MM.1S (cell line): Measurements from ENCODE around the gene PKIG.

ENCODE experiments used
- DNase-seq: peaks from one replicate; pipeline ENCODE4 v3.0.0-alpha.2; 2015
- H2AFZ ChIP-seq: fragments of 300-600 bp; sonication (generic); 2 replicates; pipeline ENCODE4 v1.6.0; 2016; ENCODE audit warnings: antibody characterized with exemption, low read length
- H3F3A ChIP-seq: fragments of 300-600 bp; sonication (generic); 2 replicates; pipeline ENCODE4 v1.6.1; 2016; ENCODE audit warnings: mild to moderate bottlenecking, antibody characterized with exemption, low read length, moderate library complexity, mixed read lengths; ENCODE audit not compliant: insufficient read depth
- H3K27ac ChIP-seq: fragments of 300-600 bp; sonication (generic); 2 replicates; pipeline ENCODE4 v1.5.1; 2016; ENCODE audit warnings: mild to moderate bottlenecking, low read length
- H3K27me3 ChIP-seq: fragments of 300-600 bp; sonication (generic); replicated peaks from 2 replicates; pipeline ENCODE4 v1.6.0; 2016; ENCODE audit warnings: low read length; ENCODE audit not compliant: insufficient read depth
- H3K36me3 ChIP-seq: fragments of 300-600 bp; sonication (generic); replicated peaks from 2 replicates; pipeline ENCODE4 v1.6.1; 2016; ENCODE audit warnings: mild to moderate bottlenecking, low read length, mixed read lengths; ENCODE audit not compliant: insufficient read depth
- H3K4me1 ChIP-seq: fragments of 300-600 bp; sonication (generic); 2 replicates; pipeline ENCODE4 v1.6.1; 2016; ENCODE audit warnings: low read length, mixed read lengths
- H3K4me2 ChIP-seq: fragments of 300-600 bp; sonication (generic); 2 replicates; pipeline ENCODE4 v1.6.0; 2016; ENCODE audit warnings: low read depth, low read length
- H3K4me3 ChIP-seq: fragments of 300-600 bp; sonication (generic); 2 replicates; pipeline ENCODE4 v1.5.1; 2016; ENCODE audit warnings: low read length, mixed read lengths
- H3K79me2 ChIP-seq: fragments of 300-600 bp; sonication (generic); 2 replicates; pipeline ENCODE4 v1.6.1; 2016; ENCODE audit warnings: mixed run types, low read length, mixed read lengths
- H3K9ac ChIP-seq: fragments of 300-600 bp; sonication (generic); 2 replicates; pipeline ENCODE4 v1.6.1; 2016; ENCODE audit warnings: low read length, mixed read lengths
- H3K9me2 ChIP-seq: fragments of 300-600 bp; sonication (generic); replicated peaks from 2 replicates; pipeline ENCODE4 v1.6.1; 2016; ENCODE audit warnings: mild to moderate bottlenecking, low read length, mixed read lengths; ENCODE audit not compliant: insufficient read depth
- H3K9me3 ChIP-seq: fragments of 300-600 bp; sonication (generic); replicated peaks from 2 replicates; pipeline ENCODE4 v1.6.1; 2016; ENCODE audit warnings: mild to moderate bottlenecking, low read length, mixed read lengths; ENCODE audit not compliant: insufficient read depth
- H4K20me1 ChIP-seq: fragments of 300-600 bp; sonication (generic); 2 replicates; pipeline ENCODE4 v1.6.1; 2016; ENCODE audit warnings: mild to moderate bottlenecking, low read length, moderate library complexity, mixed read lengths; ENCODE audit not compliant: insufficient read depth
- CTCF ChIP-seq: fragments of 300-600 bp; sonication (generic); IDR thresholded peaks from 2 replicates; pipeline ENCODE4 v1.5.1; 2016; ENCODE audit warnings: antibody characterized with exemption, low read length, mixed read lengths
- EZH2 ChIP-seq: fragments of 300-600 bp; sonication (generic); optimal IDR thresholded peaks from 2 replicates; pipeline ENCODE3; 2017; ENCODE audit warnings: low read depth, mild to moderate bottlenecking, antibody characterized with exemption, low read length, mixed read lengths
- EZH2phosphoT487 ChIP-seq: fragments of 300-600 bp; sonication (generic); IDR thresholded peaks from 2 replicates; pipeline ENCODE4 v1.6.1; 2018; ENCODE audit warnings: antibody characterized with exemption, low read length

The PKIG gene

GRCh38 chr20:44582311-44583025 is at the start of gene PKIG:
Gene PKIG (plus strand): TSS chr20:44582579. CDS start chr20:44614557, 31,978 bp downstream.
- no peak within 1 kb of the TSS for H3K27ac ChIP-seq
- H3K9me3 ChIP-seq: no peaks in the 10 kb centered on the region
- H3K4me2 ChIP-seq: no peak within 1 kb of the TSS
- no peaks in the 10 kb centered on the region for H4K20me1 ChIP-seq
- DNase-seq: no peak
- no peaks in the 10 kb centered on the region for H3K9me2 ChIP-seq
- no peaks in the 10 kb centered on the region for H3K79me2 ChIP-seq
- TF ChIP-seq CTCF: no peak
- no peak for TF ChIP-seq EZH2
- no peak for TF ChIP-seq EZH2phosphoT487
- no peaks in the 10 kb centered on the region for H3K27me3 ChIP-seq
- H3K4me3 ChIP-seq: no peak within 1 kb of the TSS; the same call in 1 of the 2 replicates
- no peaks in the 10 kb centered on the region for H3K36me3 ChIP-seq
- no peaks in the 10 kb centered on the region for H3F3A ChIP-seq
- peaks cover 6% of the 10 kb centered on the region; the same call in 1 of the 2 replicates for H3K4me1 ChIP-seq
- no peak within 1 kb of the TSS for H3K9ac ChIP-seq
- no peak within 1 kb of the TSS for H2AFZ ChIP-seq

- Histone ChIP-seq H3K27me3 (no peaks in the 10 kb centered on the region; the same call in 1 of the 2 replicates), H3K4me1 (peaks cover 5% of the 10 kb centered on the region; the same call in 1 of the 2 replicates), H3K9me2 (no peaks in the 10 kb centered on the region), H3K79me2 (no peaks in the 10 kb centered on the region), H3K9ac (no peak overlapping the region), H3K36me3 (no peaks in the 10 kb centered on the region), H3K4me3 (no peak overlapping the region), H3K4me2 (no peak overlapping the region), H3K9me3 (no peaks in the 10 kb centered on the region), H2AFZ (no peak overlapping the region), H3K27ac (no peak overlapping the region), H3F3A (0 out of 2 replicates have a peak, but pooled peaks cover 7% of the 10 kb centered on the region), H4K20me1 (no peaks in the 10 kb centered on the region)
- TF ChIP-seq EZH2phosphoT487: no peak
- TF ChIP-seq EZH2: no peak
- TF ChIP-seq CTCF: no peak
- DNase-seq: no peak
These were observed 49.4 kb upstream of the PKIG start for GRCh38 chr20:44532981-44533331.

- Histone ChIP-seq H4K20me1 (no peaks in the 10 kb centered on the region), H3K4me1 (peaks cover 5% of the 10 kb centered on the region; the same call in 1 of the 2 replicates), H3K36me3 (no peaks in the 10 kb centered on the region), H3K4me2 (no peak overlapping the region), H3K27me3 (no peaks in the 10 kb centered on the region; the same call in 1 of the 2 replicates), H2AFZ (no peak overlapping the region), H3K9ac (no peak overlapping the region), H3K9me3 (no peaks in the 10 kb centered on the region), H3K9me2 (no peaks in the 10 kb centered on the region), H3K79me2 (no peaks in the 10 kb centered on the region), H3K4me3 (no peak overlapping the region), H3F3A (0 out of 2 replicates have a peak, but pooled peaks cover 7% of the 10 kb centered on the region), H3K27ac (no peak overlapping the region)
- TF ChIP-seq CTCF (no peak), EZH2 (no peak), EZH2phosphoT487 (no peak)
- no peak for DNase-seq
These were observed 48.5 kb upstream of the PKIG start for GRCh38 chr20:44533928-44534327.
